Fibroblast of skin of back (primary cell): ENCODE data around the gene EMILIN1.
"Not testable (repeated sequence)": the region's sequence is repeated elsewhere in the genome, so short reads cannot be mapped to it uniquely, and the experiment has no call there.

Source experiments
- DNase-seq: peaks from one replicate; pipeline ENCODE4 v3.0.0-alpha.2; 2013

Gene EMILIN1

DNA sequence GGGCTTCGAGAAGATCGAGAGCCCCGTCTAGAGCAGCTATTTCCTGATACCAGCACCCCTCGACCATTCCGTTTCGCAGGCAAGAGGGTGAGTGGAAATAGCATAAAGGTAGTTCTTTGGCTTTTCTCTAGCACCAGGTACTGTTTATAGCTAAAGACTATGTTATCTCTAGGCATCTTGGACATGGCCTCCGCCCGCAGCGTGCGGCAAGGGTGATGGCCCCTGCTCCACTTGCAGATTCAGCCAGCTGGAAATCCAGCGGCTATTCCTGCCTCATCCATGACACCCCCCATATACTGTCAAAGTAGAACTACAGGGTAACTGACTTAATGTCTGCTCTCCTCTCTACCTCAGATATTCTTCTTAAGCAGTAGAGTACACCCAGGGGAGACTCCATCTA is 23.7 kb upstream of the EMILIN1 start:
- DNase-seq: no peak

DNA sequence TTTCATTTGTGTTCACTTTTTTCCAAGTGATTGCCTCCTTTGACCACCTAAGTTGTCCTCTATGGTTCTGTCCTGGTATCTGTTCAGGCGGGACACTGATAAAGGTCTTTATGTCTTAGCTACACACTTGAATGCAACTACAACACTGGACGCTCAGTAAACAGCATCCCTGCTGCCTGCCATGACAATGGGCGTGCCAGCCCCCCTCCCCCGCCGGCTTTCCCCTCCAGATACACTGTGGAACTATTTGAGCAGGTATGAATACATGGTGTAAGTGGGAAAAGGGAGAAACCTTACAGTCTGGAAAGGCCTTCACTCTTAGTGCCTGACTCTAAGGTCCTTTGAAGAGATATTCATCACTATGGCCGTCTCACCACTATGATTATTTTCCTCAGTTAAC is 21.2 kb upstream of the EMILIN1 start:
- DNase-seq: no peak

- DNase-seq: no peak
These were observed 20.2 kb upstream of the EMILIN1 start for GRCh38 chr2:27058210-27058609.

- no peak for DNase-seq
These were observed 19.1 kb upstream of the EMILIN1 start for GRCh38 chr2:27059141-27059820.

GRCh38 chr2:27060323-27060722 is 18.1 kb upstream of the EMILIN1 start:
- DNase-seq: no peak

- DNase-seq: no peak
These were observed 13.3 kb upstream of the EMILIN1 start for GRCh38 chr2:27065128-27065527.

DNA sequence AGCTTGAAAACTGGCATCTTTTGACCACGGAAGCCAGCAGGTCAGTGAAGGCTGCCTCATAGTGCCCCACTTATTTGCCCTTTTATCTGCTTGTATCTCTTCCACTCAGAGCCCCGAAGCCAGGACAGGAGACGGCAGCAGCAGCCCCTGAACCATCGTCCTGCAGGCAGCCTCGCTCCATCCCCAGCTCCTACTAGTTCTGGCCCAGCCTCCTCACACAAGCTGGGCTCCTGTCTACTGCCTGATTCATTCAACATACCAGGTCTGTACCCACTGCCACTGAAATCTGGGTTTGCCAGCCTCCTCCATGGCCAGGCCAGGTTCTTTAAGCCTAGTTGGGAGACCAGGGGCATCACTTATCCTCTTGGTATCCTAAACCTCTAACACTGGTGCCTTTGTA is 11.0 kb upstream of the EMILIN1 start:
- no peak for DNase-seq

DNA sequence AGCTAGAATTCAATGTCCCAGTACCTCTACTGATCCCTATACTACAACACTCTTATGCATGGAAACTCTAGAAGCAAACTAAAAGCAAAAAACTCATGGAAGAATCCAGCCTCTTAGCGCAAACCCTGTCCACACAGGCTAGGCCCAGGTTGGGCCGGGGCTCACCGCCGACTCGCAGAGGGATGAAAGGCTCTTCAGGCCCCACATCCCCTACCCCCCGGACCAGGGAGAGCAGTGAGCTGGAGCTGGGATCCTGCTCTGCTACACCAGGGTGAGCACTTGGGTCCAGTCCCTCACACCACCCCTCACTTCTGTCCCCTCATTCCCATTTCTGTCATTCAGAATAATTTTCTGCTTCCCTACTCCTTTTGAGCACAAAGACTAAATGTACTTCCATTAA is 9.0 kb upstream of the EMILIN1 start:
- DNase-seq: no peak

GRCh38 chr2:27069961-27070618 is 8.3 kb upstream of the EMILIN1 start:
- DNase-seq: no peak

- DNase-seq: no peak
These were observed 7.7 kb upstream of the EMILIN1 start for GRCh38 chr2:27070653-27071276.

GRCh38 chr2:27071277-27071989 is 7.0 kb upstream of the EMILIN1 start, which contains the start of gene OST4:
Gene OST4, minus strand, starts transcription at chr2:27071654.
- DNase-seq: peak; percentile 93

- DNase-seq: peak; percentile 83
These were observed 6.2 kb upstream of the EMILIN1 start for GRCh38 chr2:27071990-27072830.

- DNase-seq: peak; percentile 50
These were observed 5.5 kb upstream of the EMILIN1 start for GRCh38 chr2:27072920-27073319.

GRCh38 chr2:27073782-27074181 is 4.6 kb upstream of the EMILIN1 start:
- no peak for DNase-seq

- DNase-seq: no peak
These were observed 3.5 kb upstream of the EMILIN1 start for GRCh38 chr2:27074738-27075565.

DNA sequence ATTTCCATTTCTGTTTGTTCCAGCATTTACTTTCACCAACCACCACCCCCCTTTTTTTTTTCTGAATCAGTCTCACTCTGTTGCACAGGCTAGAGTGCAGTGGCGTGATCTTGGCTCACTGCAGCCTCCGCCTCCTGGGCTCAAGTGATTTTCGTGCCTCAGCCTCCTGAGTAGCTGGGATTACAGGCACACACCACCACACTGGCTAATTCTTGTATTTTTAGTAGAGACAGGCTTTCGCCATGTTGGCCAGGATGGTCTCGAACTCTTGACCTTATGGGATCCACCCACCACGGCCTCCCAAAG is 2.9 kb upstream of the EMILIN1 start:
- DNase-seq: not testable (repeated sequence)

DNA sequence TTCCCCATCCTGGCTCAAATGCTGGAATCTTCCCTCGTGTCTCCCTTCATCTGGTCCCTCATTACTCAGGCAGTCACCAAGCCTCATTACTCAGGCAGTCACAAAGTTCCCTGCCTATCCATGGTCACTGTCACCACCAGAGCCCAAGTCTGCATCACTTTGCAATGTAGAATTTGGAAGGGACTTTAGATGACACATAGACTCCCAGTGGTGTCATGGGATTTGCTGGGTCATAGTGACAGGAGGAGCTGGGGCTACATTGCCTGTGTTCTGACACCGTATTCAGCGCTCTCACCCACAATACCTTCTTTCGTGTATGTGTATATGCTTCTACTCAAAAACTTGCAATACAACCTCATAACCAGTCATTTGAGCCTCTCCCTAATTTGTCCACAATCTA is 2.1 kb upstream of the EMILIN1 start:
- peak; percentile 63 for DNase-seq

GRCh38 chr2:27077231-27077630 is 1.2 kb upstream of the EMILIN1 start:
- no peak for DNase-seq

DNA sequence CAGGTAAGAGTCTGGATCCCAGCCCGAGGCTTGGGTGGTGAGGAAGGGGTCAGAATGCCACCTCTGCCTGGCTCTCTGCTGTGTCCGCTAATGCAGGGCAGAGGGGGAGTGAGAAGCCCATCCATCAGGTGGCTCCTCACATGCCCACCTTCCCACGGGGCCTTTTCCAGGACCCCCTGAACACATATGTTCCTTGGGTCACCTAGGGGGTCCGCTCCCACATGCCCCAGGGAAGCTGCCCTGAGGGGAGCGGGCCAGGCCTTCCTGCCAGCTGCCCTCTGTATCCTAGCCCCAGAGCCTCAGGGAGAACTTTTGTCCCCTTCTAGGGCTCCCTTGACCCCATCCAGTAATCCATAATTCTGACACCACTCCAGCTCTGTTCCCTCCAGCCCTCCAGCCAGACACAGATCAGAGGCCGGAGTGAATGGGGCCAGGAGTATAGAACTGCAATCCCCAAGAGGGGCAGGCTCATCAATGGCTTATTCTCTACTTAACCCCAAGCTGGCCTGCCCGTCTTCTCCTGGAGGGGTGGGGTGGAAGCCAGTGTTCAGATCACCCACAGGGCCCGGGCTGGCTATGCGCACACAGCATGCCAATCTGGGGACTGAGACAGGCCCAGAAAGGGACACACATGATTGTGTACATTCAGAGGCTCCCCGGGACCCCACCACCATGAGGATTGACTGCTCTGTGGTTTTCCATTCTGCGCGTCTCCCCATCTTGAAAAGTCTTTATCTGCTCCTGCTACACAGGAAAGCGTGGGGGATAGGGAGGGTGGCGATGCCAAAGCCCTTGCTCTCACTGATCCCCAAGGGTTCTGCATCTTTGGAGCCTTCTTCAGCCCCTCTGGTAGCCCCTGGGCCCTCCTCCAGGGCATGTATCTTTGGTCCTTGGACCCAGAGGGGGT is 1.1 kb downstream of the EMILIN1 start:
- no peak for DNase-seq

DNA sequence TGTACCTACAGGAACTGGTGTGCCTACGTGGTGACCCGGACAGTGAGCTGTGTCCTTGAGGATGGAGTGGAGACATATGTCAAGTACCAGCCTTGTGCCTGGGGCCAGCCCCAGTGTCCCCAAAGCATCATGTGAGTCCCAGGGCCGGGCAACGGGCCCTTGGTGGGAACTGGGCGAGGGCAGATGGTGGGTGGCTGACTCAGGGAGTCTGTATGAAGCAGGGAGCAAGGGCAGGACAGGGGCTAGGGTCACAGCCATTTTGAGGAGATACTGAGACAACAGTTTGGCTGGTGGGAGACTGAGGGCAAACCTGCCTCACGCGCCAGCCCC is 1.7 kb downstream of the EMILIN1 start:
- DNase-seq: no peak

DNA sequence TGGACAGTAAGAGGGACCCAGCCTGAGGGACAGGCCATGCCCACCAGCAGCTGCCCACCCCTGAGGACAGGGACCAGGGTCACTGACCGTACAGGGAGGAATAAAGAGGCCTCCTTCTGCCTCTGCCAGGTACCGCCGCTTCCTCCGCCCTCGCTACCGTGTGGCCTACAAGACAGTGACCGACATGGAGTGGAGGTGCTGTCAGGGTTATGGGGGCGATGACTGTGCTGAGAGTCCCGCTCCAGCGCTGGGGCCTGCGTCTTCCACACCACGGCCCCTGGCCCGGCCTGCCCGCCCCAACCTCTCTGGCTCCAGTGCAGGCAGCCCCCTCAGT is 2.2 kb downstream of the EMILIN1 start:
- no peak for DNase-seq
